ENCODE data around the gene MRPL14. TPM values are rescaled to one million over a fixed set of nuclear protein-coding genes. Genes with fewer than 3 reads are reported as not detected.

Gene MRPL14
- total and polyA plus RNA-seq, 2 of the 8 experiments (the other 6 are each of a cell fraction or from before 2014, with no cell fraction given), result 82.0 to 97.1 TPM

DNA sequence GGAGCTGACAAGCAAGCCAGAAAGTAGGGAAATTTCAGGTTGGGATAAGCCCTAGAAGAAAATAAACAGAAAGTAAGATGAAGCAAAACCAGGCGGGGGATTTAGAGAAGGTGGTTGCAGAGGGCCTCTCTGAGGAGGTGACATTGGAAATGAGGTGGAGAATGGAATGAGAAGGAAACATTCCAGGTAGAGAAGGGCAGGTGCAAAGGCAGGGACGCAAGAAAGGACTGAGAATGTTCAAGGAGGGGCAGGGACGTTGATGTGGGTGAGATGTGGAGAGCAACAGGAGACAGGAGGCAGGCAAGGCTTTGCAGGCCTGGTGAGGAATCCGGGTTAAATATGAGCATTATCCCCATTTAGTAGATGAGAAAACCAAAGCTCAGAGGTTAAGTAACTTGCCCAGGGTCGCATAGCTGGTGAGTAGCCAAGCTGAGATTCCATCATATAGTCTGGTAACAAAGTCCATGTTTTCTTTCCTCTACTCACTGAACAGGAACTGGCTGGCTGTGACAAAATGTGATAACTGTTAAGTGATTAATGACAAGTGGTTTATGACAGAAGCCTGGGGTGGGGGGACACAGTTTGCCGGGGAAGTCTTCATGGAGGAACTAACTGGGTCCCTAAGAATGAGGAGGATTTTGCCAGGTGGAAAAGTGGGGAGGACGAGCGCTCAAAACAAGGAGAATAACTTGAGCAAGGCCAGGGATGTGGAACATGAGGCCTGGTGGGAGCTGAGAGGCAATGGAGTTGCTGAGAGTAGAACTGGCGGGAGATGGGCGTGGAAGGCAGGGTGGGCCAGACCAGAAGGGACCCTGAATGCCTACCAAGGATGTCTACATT is 32.6 kb downstream of the MRPL14 start (continued):
- TF ChIP-seq CHD7 (IDR thresholded peaks at IDR 0.05; ENCODE audit: insufficient replicate concordance, low read length), result no peak
- no peak for TF ChIP-seq TAF1 (IDR thresholded peaks at IDR 0.05; ENCODE audit: low read depth, low read length)
